ENCODE data around the gene TDRD10. TPM values are rescaled to one million over a fixed set of nuclear protein-coding genes. Genes with fewer than 3 reads are reported as not detected.
A peak's percentile ranks its signal among the peaks of the same experiment; 100 is the strongest.

The TDRD10 gene
- total RNA-seq, 6 donors from 2014 or later = 6.2 to 47.1 (median 12.6) TPM

GRCh38 chr1:154574716-154575115 lies 72.7 kb downstream of the TDRD10 start:
- no peak overlapping the region for H3K27ac ChIP-seq
- peaks cover 0 to 9% (median 2%) of the 10 kb centered on the region in 4 donors for H3K4me1 ChIP-seq
- ATAC-seq (ENCODE audit: low FRiP score in 2 of 2) (no peak), DNase-seq (no peak)
- peaks cover 0 to 22% (median 17%) of the 10 kb centered on the region in 4 donors for H3K36me3 ChIP-seq
- H3K4me3 ChIP-seq = no peak overlapping the region
- no peaks in the 10 kb centered on the region for H3K9me3 ChIP-seq
- TF ChIP-seq POLR2AphosphoS5 (IDR thresholded peaks at IDR 0.05) = no peak
- TF ChIP-seq POLR2A (IDR thresholded peaks at IDR 0.05) = no peak
- TF ChIP-seq EP300 (IDR thresholded peaks at IDR 0.05) = no peak
- no peak for TF ChIP-seq CTCF (IDR thresholded peaks at IDR 0.05)
- H3K27me3 ChIP-seq = no peaks in the 10 kb centered on the region
- 27 to 28% methylated on average over 7 of the region's 7 CpGs for WGBS, 2 donors

DNA sequence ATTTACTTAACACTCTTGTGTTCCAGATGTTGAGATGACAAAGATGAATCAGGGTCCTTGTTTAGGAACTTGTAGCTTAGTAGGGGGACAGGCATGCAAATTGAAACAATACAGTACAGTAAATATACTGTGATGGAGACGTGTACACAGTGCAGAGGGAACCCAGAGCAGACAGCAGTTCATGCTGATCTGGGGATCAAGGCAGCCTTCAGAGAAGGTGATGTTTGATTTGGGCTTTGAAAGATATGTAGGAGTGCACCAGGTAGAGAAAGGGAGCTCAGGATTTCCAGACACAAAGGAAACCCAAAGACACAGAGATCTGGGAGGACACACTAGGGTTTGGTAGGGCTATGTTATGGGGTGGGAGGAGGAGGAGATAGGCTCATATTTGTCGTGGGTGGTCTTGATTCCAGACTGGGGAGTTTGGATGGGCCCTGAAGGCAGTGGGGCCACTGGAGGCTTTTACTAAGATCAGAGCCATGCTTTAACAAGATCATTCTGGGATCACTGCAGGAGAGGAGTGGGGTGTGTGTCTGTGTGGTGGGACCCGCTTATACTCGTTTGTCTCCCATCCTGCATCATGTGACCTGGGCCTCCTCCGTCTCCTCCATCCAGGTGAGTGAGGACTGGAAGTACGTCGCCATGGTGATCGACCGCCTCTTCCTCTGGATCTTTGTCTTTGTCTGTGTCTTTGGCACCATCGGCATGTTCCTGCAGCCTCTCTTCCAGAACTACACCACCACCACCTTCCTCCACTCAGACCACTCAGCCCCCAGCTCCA lies 73.3 kb downstream of the TDRD10 start:
- ATAC-seq (ENCODE audit: low FRiP score in 2 of 2) (no peak), DNase-seq (no peak)
- no peaks in the 10 kb centered on the region for H3K27me3 ChIP-seq
- H3K27ac ChIP-seq = no peak overlapping the region
- H3K4me1 ChIP-seq = peaks cover 0 to 9% (median 2%) of the 10 kb centered on the region in 4 donors
- TF ChIP-seq POLR2A (IDR thresholded peaks at IDR 0.05) (no peak), EP300 (IDR thresholded peaks at IDR 0.05) (no peak), CTCF (IDR thresholded peaks at IDR 0.05) (no peak)
- WGBS, 2 donors = 79 to 87% methylated on average over 7 to 10 of the region's 10 CpGs
- peaks cover 0 to 28% (median 23%) of the 10 kb centered on the region in 4 donors for H3K36me3 ChIP-seq
- H3K4me3 ChIP-seq = no peak overlapping the region
- H3K9me3 ChIP-seq = no peaks in the 10 kb centered on the region

DNA sequence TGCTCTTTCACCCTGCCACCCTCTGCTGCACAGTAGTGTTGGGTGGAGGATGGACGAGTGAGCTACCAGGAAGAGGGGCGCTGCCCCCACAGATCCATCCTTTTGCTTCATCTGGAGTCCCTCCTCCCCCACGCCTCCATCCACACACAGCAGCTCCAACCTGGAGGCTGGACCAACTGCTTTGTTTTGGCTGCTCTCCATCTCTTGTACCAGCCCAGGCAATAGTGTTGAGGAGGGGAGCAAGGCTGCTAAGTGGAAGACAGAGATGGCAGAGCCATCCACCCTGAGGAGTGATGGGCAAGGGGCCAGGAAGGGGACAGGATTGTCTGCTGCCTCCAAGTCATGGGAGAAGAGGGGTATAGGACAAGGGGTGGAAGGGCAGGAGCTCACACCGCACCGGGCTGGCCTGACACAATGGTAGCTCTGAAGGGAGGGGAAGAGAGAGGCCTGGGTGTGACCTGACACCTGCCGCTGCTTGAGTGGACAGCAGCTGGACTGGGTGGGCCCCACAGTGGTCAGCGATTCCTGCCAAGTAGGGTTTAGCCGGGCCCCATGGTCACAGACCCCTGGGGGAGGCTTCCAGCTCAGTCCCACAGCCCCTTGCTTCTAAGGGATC lies 74.0 kb downstream of the TDRD10 start:
- Histone ChIP-seq H3K27ac (no peak overlapping the region), H3K36me3 (peaks cover 5 to 35% (median 30%) of the 10 kb centered on the region in 4 donors), H3K4me3 (no peak overlapping the region), H3K4me1 (peaks cover 0 to 9% (median 2%) of the 10 kb centered on the region in 4 donors), H3K9me3 (no peaks in the 10 kb centered on the region), H3K27me3 (no peaks in the 10 kb centered on the region)
- DNase-seq (no peak), ATAC-seq (ENCODE audit: low FRiP score in 2 of 2) (peak in 1 of 2 donors; percentile 16)
- TF ChIP-seq POLR2AphosphoS5 (IDR thresholded peaks at IDR 0.05) (no peak), EP300 (IDR thresholded peaks at IDR 0.05) (no peak), POLR2A (IDR thresholded peaks at IDR 0.05) (no peak)
- 88 to 89% methylated on average over 8 of the region's 8 CpGs for WGBS, 2 donors

GRCh38 chr1:154577346-154578057 lies 75.5 kb downstream of the TDRD10 start:
- H3K4me3 ChIP-seq = no peak overlapping the region
- WGBS, 2 donors = 77 to 78% methylated on average over 2 to 7 of the region's 7 CpGs
- DNase-seq = no peak
- peaks cover 12 to 49% (median 42%) of the 10 kb centered on the region in 4 donors for H3K36me3 ChIP-seq
- peak overlapping the region in 3 of 4 donors; percentile 9 to 30 (median 20) for H3K27ac ChIP-seq
- no peak for ATAC-seq (ENCODE audit: low FRiP score in 2 of 2)
- H3K4me1 ChIP-seq = peaks cover 0 to 9% (median 2%) of the 10 kb centered on the region in 4 donors
- H3K9me3 ChIP-seq = no peaks in the 10 kb centered on the region
- TF ChIP-seq CTCF (IDR thresholded peaks at IDR 0.05) = no peak
- TF ChIP-seq EP300 (IDR thresholded peaks at IDR 0.05) = no peak
- TF ChIP-seq POLR2A (IDR thresholded peaks at IDR 0.05) = no peak
- TF ChIP-seq POLR2AphosphoS5 (IDR thresholded peaks at IDR 0.05) = no peak
- H3K27me3 ChIP-seq = no peaks in the 10 kb centered on the region

- H3K27ac ChIP-seq = peak overlapping the region in 2 of 4 donors; percentile 20 to 30
- DNase-seq = no peak
- no peak overlapping the region for H3K4me3 ChIP-seq
- TF ChIP-seq POLR2A (IDR thresholded peaks at IDR 0.05) (no peak), EP300 (IDR thresholded peaks at IDR 0.05) (no peak), POLR2AphosphoS5 (IDR thresholded peaks at IDR 0.05) (no peak), CTCF (IDR thresholded peaks at IDR 0.05) (no peak)
- peaks cover 0 to 9% (median 2%) of the 10 kb centered on the region in 4 donors for H3K4me1 ChIP-seq
- peaks cover 18 to 55% (median 47%) of the 10 kb centered on the region in 4 donors for H3K36me3 ChIP-seq
- WGBS, 2 donors = 39 to 51% methylated on average over 4 to 6 of the region's 6 CpGs
- H3K9me3 ChIP-seq = no peaks in the 10 kb centered on the region
- no peak for ATAC-seq (ENCODE audit: low FRiP score in 2 of 2)
- H3K27me3 ChIP-seq = no peaks in the 10 kb centered on the region
Observed at GRCh38 chr1:154578058-154578418, 76.0 kb downstream of the TDRD10 start.
